ENCODE data around the gene APOL1.

GRCh38 chr22:36284171-36284571, 31.2 kb downstream of the APOL1 start:
- no peak for TF ChIP-seq POLR2A (IDR thresholded peaks at IDR 0.05; ENCODE audit: low read depth)
- no peak for TF ChIP-seq CTCF (IDR thresholded peaks at IDR 0.05)
- peak in 1 of 2 donors; percentile 31 for TF ChIP-seq POLR2AphosphoS5 (IDR thresholded peaks at IDR 0.05)
- no peak for TF ChIP-seq EP300 (IDR thresholded peaks at IDR 0.05)
